ENCODE data around the gene SNED1. TPM values are rescaled to one million over a fixed set of nuclear protein-coding genes. Genes with fewer than 3 reads are reported as not detected.

Gene SNED1
- total RNA-seq, 2 donors from 2014 or later = 12.2 to 31.9 TPM

- ATAC-seq (no peak), DNase-seq (peak; percentile 15)
- intact Hi-C loops (cut with DNase I) = no loop called here
These were observed 70.8 kb downstream of the SNED1 start for GRCh38 chr2:241068942-241069810.

- ATAC-seq (no peak), DNase-seq (peak; percentile 14)
- intact Hi-C loops (cut with DNase I) = loop anchor here in 1 of 2 donors (10.0 kb wide), 1 partner anchor 215 kb away; no protein-coding TSS in a partner anchor
These were observed 71.4 kb downstream of the SNED1 start for GRCh38 chr2:241069821-241070281.

- ATAC-seq = no peak
- intact Hi-C loops (cut with DNase I) = loop anchor here in 1 of 2 donors (10.0 kb wide), 1 partner anchor 216 kb away; no protein-coding TSS in a partner anchor
- peak; percentile 5 for DNase-seq
These were observed 71.9 kb downstream of the SNED1 start for GRCh38 chr2:241070361-241070760.

- ATAC-seq = no peak
- intact Hi-C loops (cut with DNase I) = loop anchor here in 1 of 2 donors (10.0 kb wide), 1 partner anchor 216 kb away; no protein-coding TSS in a partner anchor
- peak; percentile 13 for DNase-seq
These were observed 72.6 kb downstream of the SNED1 start for GRCh38 chr2:241070811-241071676.

- ATAC-seq = no peak
- intact Hi-C loops (cut with DNase I) = loop anchor here in 1 of 2 donors (10.0 kb wide), 1 partner anchor 217 kb away; no protein-coding TSS in a partner anchor
These were observed 73.3 kb downstream of the SNED1 start for GRCh38 chr2:241071677-241072111.

GRCh38 chr2:241072151-241072550 lies 73.7 kb downstream of the SNED1 start:
- DNase-seq (no peak), ATAC-seq (no peak)
- intact Hi-C loops (cut with DNase I) = loop anchor here in 1 of 2 donors (10.0 kb wide), 1 partner anchor 217 kb away; no protein-coding TSS in a partner anchor

More at GRCh38 chr2:241071677-241072111, 73.3 kb downstream of the SNED1 start:
- no peak for DNase-seq

GRCh38 chr2:241072553-241073165 lies 74.2 kb downstream of the SNED1 start:
- ATAC-seq (no peak), DNase-seq (no peak)
- intact Hi-C loops (cut with DNase I) = loop anchor here in 1 of 2 donors (10.0 kb wide), 1 partner anchor 218 kb away; no protein-coding TSS in a partner anchor

- intact Hi-C loops (cut with DNase I) = loop anchor here in 1 of 2 donors (10.0 kb wide), 1 partner anchor 219 kb away; no protein-coding TSS in a partner anchor
- ATAC-seq (no peak), DNase-seq (no peak)
These were observed 75.0 kb downstream of the SNED1 start for GRCh38 chr2:241073166-241074064.

GRCh38 chr2:241074065-241074818 lies 75.8 kb downstream of the SNED1 start:
- ATAC-seq = no peak
- intact Hi-C loops (cut with DNase I) = loop anchor here in 1 of 2 donors (10.0 kb wide), 1 partner anchor 219 kb away; no protein-coding TSS in a partner anchor
- DNase-seq = no peak

- intact Hi-C loops (cut with DNase I) = loop anchor here in 1 of 2 donors (10.0 kb wide), 1 partner anchor 220 kb away; no protein-coding TSS in a partner anchor
- no peak for ATAC-seq
- DNase-seq = no peak
These were observed 76.6 kb downstream of the SNED1 start for GRCh38 chr2:241074901-241075540.

- DNase-seq (no peak), ATAC-seq (no peak)
- intact Hi-C loops (cut with DNase I) = no loop called here
These were observed 82.2 kb downstream of the SNED1 start for GRCh38 chr2:241080405-241081189.

GRCh38 chr2:241081190-241081642 lies 82.8 kb downstream of the SNED1 start:
- intact Hi-C loops (cut with DNase I) = no loop called here
- ATAC-seq = no peak
- DNase-seq = no peak

GRCh38 chr2:241081643-241082340 lies 83.4 kb downstream of the SNED1 start:
- DNase-seq = no peak
- intact Hi-C loops (cut with DNase I) = no loop called here
- ATAC-seq = peak in 1 of 2 donors; percentile 10

- intact Hi-C loops (cut with DNase I) = no loop called here
These were observed 84.1 kb downstream of the SNED1 start for GRCh38 chr2:241082341-241083090.

More at GRCh38 chr2:241082341-241083090, 84.1 kb downstream of the SNED1 start:
- ATAC-seq (no peak), DNase-seq (no peak)
